Esophagus squamous epithelium (tissue), 4 donors: ENCODE results near the gene CCDC39.

ENCODE experiments used
- CTCF ChIP-seq, 6 experiments: fragments of 450-650 bp in 4 of 6; fragments of 200-600 bp in 2 of 6; sonication (generic) in 2 of 6; IDR thresholded peaks; one replicate each; pipeline ENCODE4 v1.5.1; 2016 to 2019; ENCODE audit warnings: antibody characterized with exemption in 6 of 6, mild to moderate bottlenecking in 4 of 6, moderate library complexity in 4 of 6
- POLR2A ChIP-seq, 4 donors: fragments of 450-650 bp; IDR thresholded peaks; one replicate each; pipeline ENCODE4 v1.6.1; 2017; ENCODE audit warnings: antibody characterized with exemption in 4 of 4, mild to moderate bottlenecking in 4 of 4, moderate library complexity in 3 of 4

GRCh38 chr3:180615954-180616353 is 63.3 kb downstream of the CCDC39 start:
- TF ChIP-seq CTCF (IDR thresholded peaks at IDR 0.05) (no peak), POLR2A (IDR thresholded peaks at IDR 0.05) (no peak)
